HepG2 (cell line): ENCODE results near the gene C1R. TPM values are rescaled to one million over a fixed set of nuclear protein-coding genes. Genes with fewer than 3 reads are reported as not detected.
A peak's percentile ranks its signal among the peaks of the same experiment; 100 is the strongest.

ENCODE experiments used
- ATAC-seq: fragments of 200-7000 bp; cut with Tn5 transposase; 3 replicates; pipeline ENCODE4 v1.9.1; 2020; ENCODE audit warnings: mild to moderate bottlenecking, moderate library complexity
- BruUV-seq: library from RNA; stranded (reverse); fragments of 400-500 nt; replicated peaks from 2 replicates; lab custom pipeline; 2021; lab: Mats Ljungman, UMichigan
- CTCF ChIA-PET: fragments of 300-600 bp; formaldehyde crosslinking; extraction: SDS; loops from one replicate; lab custom pipeline; 2021; ENCODE audit warnings: low total read pairs, inconsistent platforms, low intra/inter-chr PET ratio; lab: Yijun Ruan, JAX
- POLR2A ChIA-PET: fragments of 350-600 bp; sonication (Branson Sonifier 250); formaldehyde crosslinking; loops from one replicate; lab custom pipeline; 2020; ENCODE audit warnings: antibody characterized with exemption, inconsistent platforms; lab: Yijun Ruan, JAX
- DNase-seq: peaks from one replicate; pipeline ENCODE4 v3.0.0-alpha.2; 2015; ENCODE audit warnings: low spot score
- FAIRE-seq: peaks from 3 replicates; lab custom pipeline; 2011; peaks lifted over from hg19 to GRCh38; lab: Jason Lieb, UNC
- H2AFZ ChIP-seq: one replicate; pipeline ENCODE4 v1.6.1; 2011; ENCODE audit warnings: low read length, inconsistent platforms
- H3K27ac ChIP-seq: fragments of 300-600 bp; 3 replicates; pipeline ENCODE4 v1.8.0; 2011; ENCODE audit warnings: mixed run types, mild to moderate bottlenecking, mixed read lengths, low read length, inconsistent platforms; ENCODE audit not compliant: insufficient read depth; ENCODE audit errors: extremely low read length
- H3K27me3 ChIP-seq, 2 experiments: fragments of 200-600 bp in 1 of 2; 2 replicates in 1 of 2; 3 replicates in 1 of 2; pipeline versions ENCODE4 v1.6.0 to v1.8.0; 2011; ENCODE audit warnings: low read length in 2 of 2, mild to moderate bottlenecking in 2 of 2, moderate library complexity in 2 of 2, inconsistent platforms in 1 of 2; ENCODE audit not compliant: insufficient read depth in 2 of 2, control insufficient read depth in 1 of 2
- H3K36me3 ChIP-seq, 2 experiments: fragments of 200-600 bp in 1 of 2; replicated peaks in 1 of 2; 2 replicates in 1 of 2; 3 replicates in 1 of 2; pipeline versions ENCODE4 v1.5.1 to v1.8.0; 2011; ENCODE audit warnings: low read length in 2 of 2, inconsistent platforms in 1 of 2; ENCODE audit not compliant: insufficient read depth in 2 of 2, control insufficient read depth in 1 of 2
- H3K4me1 ChIP-seq: 2 replicates; pipeline ENCODE4 v1.5.1; 2012; ENCODE audit warnings: low read length, inconsistent platforms; ENCODE audit not compliant: insufficient read depth
- H3K4me2 ChIP-seq: 2 replicates; pipeline ENCODE4 v1.6.0; 2011; ENCODE audit warnings: low read depth, low read length, inconsistent platforms
- H3K4me3 ChIP-seq, 3 experiments: fragments of 200-600 bp in 1 of 3; sonication (generic), shearing (Covaris generic) in 1 of 3; replicated peaks in 1 of 3; 2 replicates each; pipeline ENCODE4 v1.5.1; 2011 to 2016; ENCODE audit warnings: low read length in 3 of 3, inconsistent platforms in 2 of 3, low read depth in 2 of 3, mild to moderate bottlenecking in 2 of 3, control low read depth in 1 of 3, mixed read lengths in 1 of 3; ENCODE audit not compliant: insufficient read depth in 1 of 3
- H3K79me2 ChIP-seq: one replicate; pipeline ENCODE4 v1.6.1; 2011; ENCODE audit warnings: low read length, inconsistent platforms; ENCODE audit not compliant: insufficient read depth
- H3K9ac ChIP-seq: 2 replicates; pipeline ENCODE4 v1.6.0; 2011; ENCODE audit warnings: mild to moderate bottlenecking, low read depth, low read length, inconsistent platforms; ENCODE audit not compliant: insufficient read depth
- H3K9me3 ChIP-seq: 2 replicates; pipeline ENCODE4 v1.5.1; 2012; ENCODE audit warnings: mild to moderate bottlenecking, low read length
- H4K20me1 ChIP-seq: 2 replicates; pipeline ENCODE4 v1.6.0; 2011; ENCODE audit warnings: inconsistent platforms, mild to moderate bottlenecking, low read length, moderate library complexity; ENCODE audit not compliant: insufficient read depth
- ASH2L ChIP-seq: fragments of 300-600, 200-600 bp; sonication (generic); IDR thresholded peaks from 2 replicates; pipeline ENCODE4 v1.7.0; 2017; ENCODE audit warnings: low read depth, mild to moderate bottlenecking, moderate library complexity, mixed read lengths, low read length; ENCODE audit not compliant: insufficient read length
- CBFB ChIP-seq: sonication (generic); formaldehyde crosslinking; IDR thresholded peaks from 2 replicates; pipeline ENCODE4 v1.4.0; 2020; ENCODE audit warnings: missing genetic modification reagents
- KDM4B ChIP-seq: sonication (generic); formaldehyde crosslinking; IDR thresholded peaks from 2 replicates; pipeline ENCODE4 v1.4.0; 2020; ENCODE audit warnings: missing genetic modification reagents
- KLF15 ChIP-seq: sonication (generic); formaldehyde crosslinking; IDR thresholded peaks from 2 replicates; pipeline ENCODE4 v1.8.1; 2023; ENCODE audit warnings: borderline replicate concordance, mild to moderate bottlenecking, inconsistent platforms, missing genetic modification reagents, mixed read lengths
- NFKBIZ ChIP-seq: IDR thresholded peaks from 2 replicates; pipeline ENCODE4 v1.6.1; 2018; ENCODE audit warnings: missing genetic modification reagents, missing compliant biosample characterization
- TAF15 ChIP-seq: fragments of 200-400 bp; formaldehyde crosslinking; IDR thresholded peaks from one replicate; pipeline ENCODE4 v1.6.1; 2018; ENCODE audit warnings: mild to moderate bottlenecking, low read depth, low read length; ENCODE audit not compliant: poor library complexity, severe bottlenecking
- ZNF20 ChIP-seq: sonication (generic); formaldehyde crosslinking; IDR thresholded peaks from 2 replicates; pipeline ENCODE4 v1.4.0; 2020; ENCODE audit warnings: mild to moderate bottlenecking, moderate library complexity, missing genetic modification reagents
- ZNF282 ChIP-seq: fragments of 450-650 bp; IDR thresholded peaks from 2 replicates; pipeline ENCODE4 v1.6.1; 2018; ENCODE audit not compliant: partially characterized antibody
- ZNF326 ChIP-seq: sonication (generic); formaldehyde crosslinking; IDR thresholded peaks from 2 replicates; pipeline ENCODE4 v1.4.0; 2020; ENCODE audit warnings: missing genetic modification reagents, borderline replicate concordance
- ZNF629 ChIP-seq: sonication (generic); formaldehyde crosslinking; conservative IDR thresholded peaks from 2 replicates; pipeline ENCODE4 v1.5.0; 2020; ENCODE audit warnings: missing genetic modification reagents
- ZSCAN30 ChIP-seq: sonication (generic); formaldehyde crosslinking; IDR thresholded peaks from 2 replicates; pipeline ENCODE4 v1.5.0; 2020; ENCODE audit warnings: mild to moderate bottlenecking, missing genetic modification reagents
- WGBS: methylation state at CpG from one replicate; pipeline ENCODE4 v1.1.6; 2017; ENCODE audit warnings: low lambda C conversion rate; 5-methylcytosine and 5-hydroxymethylcytosine counted together
- in situ Hi-C: cut with HindIII; loops from 2 replicates; pipeline ENCODE4 v1.10.0; 2017; ENCODE audit warnings: low pct_unique_long_range_greater_than_20kb; ENCODE audit not compliant: extremely low pct_ligation_motif_present
- intact Hi-C: fragments of 100-400 bp; cut with micrococcal nuclease; formaldehyde crosslinking; loops from one replicate; pipeline ENCODE4 v1.10.0; 2022; ENCODE audit not compliant: unreplicated experiment
- polyA plus RNA-seq, 8 experiments: library from polyadenylated mRNA; depleted of rRNA in 3 of 8; stranded (reverse) in 7 of 8; unstranded in 1 of 8; fragments of >200 nt; fragmentation: Illumina TruSeq in 4 of 8; extraction: Trizol in 4 of 8; gene quantifications; 2 replicates each; pipeline versions ENCODE4 v1.2.1 to v1.2.3, GENCODE V29; 2011 to 2016; ENCODE audit warnings: low read depth in 4 of 8, missing spikeins in 1 of 8, mixed read lengths in 1 of 8; ENCODE audit not compliant: insufficient read depth in 1 of 8
- total RNA-seq, 5 experiments: library from RNA; depleted of rRNA; stranded (reverse); fragments of >200 nt; fragmentation: Illumina TruSeq; extraction: Trizol; gene quantifications; 2 replicates each; pipeline ENCODE4 v1.2.3, GENCODE V29; 2016; ENCODE audit warnings: low read depth in 1 of 5
- TF ChIP-seq, protein P1 (sequence below): IDR thresholded peaks from 2 replicates; pipeline ENCODE4 v1.6.1; 2018; ENCODE audit warnings: missing genetic modification reagents, mild to moderate bottlenecking, missing compliant biosample characterization
- TF ChIP-seq, protein P2 (sequence below): sonication (generic); formaldehyde crosslinking; IDR thresholded peaks from 2 replicates; pipeline ENCODE4 v1.4.0; 2020; ENCODE audit warnings: mild to moderate bottlenecking, missing genetic modification reagents

The C1R gene
- total and polyA plus RNA-seq, 2 of the 13 experiments (the other 11 are each of a cell fraction or from before 2014, with no cell fraction given), result 3.5 to 6.5 TPM

DNA sequence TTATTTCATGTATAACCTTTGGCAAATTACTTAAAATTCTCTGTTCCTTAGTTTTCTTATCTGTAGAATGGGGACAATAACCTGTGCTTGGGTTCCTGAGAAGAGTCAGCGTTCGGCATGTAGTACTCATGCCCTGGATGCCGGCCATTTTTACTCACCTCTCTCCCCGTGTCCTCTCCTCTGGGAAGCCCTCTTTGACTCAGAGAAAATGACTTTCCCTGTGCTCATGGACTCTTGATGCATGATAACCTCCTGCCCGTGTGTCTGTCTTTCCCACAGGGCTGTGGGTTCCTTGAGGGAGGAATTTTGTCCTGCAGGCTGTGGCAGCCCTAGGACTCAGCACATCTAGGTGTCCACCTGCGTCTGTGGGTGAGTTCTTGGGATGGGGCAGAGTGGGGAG, 22.6 kb upstream of the C1R start:
- in situ Hi-C loops, result loop anchor here (10.0 kb wide), 2 partner anchors 50 to 170 kb away; partner anchors contain the start of genes C12orf57, C1S and RNU7-1
- Histone ChIP-seq H3K9ac (no peak overlapping the region), H3K79me2 (no peaks in the 10 kb centered on the region), H3K4me3 (no peak overlapping the region), H3K4me2 (no peak overlapping the region), H3K27ac (no peak overlapping the region), H3K27me3 (no peaks in the 10 kb centered on the region)
- ChIA-PET CTCF (no interaction called here), POLR2A (no interaction called here)
- intact Hi-C loops, result loop anchor here (5.0 kb wide), 1 partner anchor 188 kb away; the partner anchor contains the start of gene ATN1
- no peak for FAIRE-seq
- no TSS peak for BruUV-seq
- no peak for ATAC-seq
- no peak for DNase-seq
- no peak for TF ChIP-seq ZNF326 (CRISPR knock-in tag)
- TF ChIP-seq ZNF629, result 0 out of 2 replicates have a peak, but pooled peaks have one; percentile 6
- TF ChIP-seq KLF15 (CRISPR knock-in tag), result no peak
- TF ChIP-seq, all 625 proteins: peak for 1
- Histone ChIP-seq H4K20me1 (no peaks in the 10 kb centered on the region), H3K36me3 (peaks cover 3 to 5% of the 10 kb centered on the region in 2 experiments; a peak in 4 of 5 replicates), H2AFZ (no peak overlapping the region), H3K4me1 (peaks cover 20% of the 10 kb centered on the region), H3K9me3 (no peaks in the 10 kb centered on the region)
- WGBS, result 94% methylated on average over 6 of the region's 6 CpGs

- intact Hi-C loops, result loop anchor here (5.0 kb wide), 1 partner anchor 187 kb away; the partner anchor contains the start of gene ATN1
Measured at GRCh38 chr12:7114008-7114407, 21.8 kb upstream of the C1R start.

More at GRCh38 chr12:7114008-7114407, 21.8 kb upstream of the C1R start:
- peaks cover 27% of the 10 kb centered on the region for H3K4me1 ChIP-seq
- FAIRE-seq, result no peak
- no TSS peak for BruUV-seq
- WGBS, result 96% methylated on average over 11 of the region's 11 CpGs
- no peak overlapping the region for H3K27ac ChIP-seq
- H3K4me3 ChIP-seq, result no peak overlapping the region
- ChIA-PET POLR2A (interaction anchor here (1.2 kb wide), 1 partner anchor 187 kb away, joined by 3 read pairs; no protein-coding TSS in a partner anchor), CTCF (interaction anchor here (0.6 to 1.9 kb wide), 5 partner anchors 21 to 170 kb away, joined by 3 to 12 read pairs (median 4); partner anchors contain the start of genes C12orf57, C1S and RNU7-1)
- in situ Hi-C loops, result loop anchor here (10.0 kb wide), 2 partner anchors 49 to 169 kb away; partner anchors contain the start of genes C12orf57, C1S and RNU7-1
- H3K4me2 ChIP-seq, result no peak overlapping the region
- H2AFZ ChIP-seq, result no peak overlapping the region
- no peak for ATAC-seq
- no peaks in the 10 kb centered on the region for H3K27me3 ChIP-seq
- H3K9ac ChIP-seq, result no peak overlapping the region
- H3K36me3 ChIP-seq, result peaks cover 3 to 5% of the 10 kb centered on the region in 2 experiments; a peak in 4 of 5 replicates
- no peaks in the 10 kb centered on the region for H4K20me1 ChIP-seq
- H3K79me2 ChIP-seq, result no peaks in the 10 kb centered on the region
- TF ChIP-seq CBFB, result no peak
- TF ChIP-seq TAF15, result no peak
- TF ChIP-seq KDM4B (CRISPR knock-in tag), result no peak
- no peak for TF ChIP-seq ZSCAN30 (CRISPR knock-in tag)
- no peak for TF ChIP-seq NFKBIZ (CRISPR knock-in tag)
- TF ChIP-seq, protein P1, sequence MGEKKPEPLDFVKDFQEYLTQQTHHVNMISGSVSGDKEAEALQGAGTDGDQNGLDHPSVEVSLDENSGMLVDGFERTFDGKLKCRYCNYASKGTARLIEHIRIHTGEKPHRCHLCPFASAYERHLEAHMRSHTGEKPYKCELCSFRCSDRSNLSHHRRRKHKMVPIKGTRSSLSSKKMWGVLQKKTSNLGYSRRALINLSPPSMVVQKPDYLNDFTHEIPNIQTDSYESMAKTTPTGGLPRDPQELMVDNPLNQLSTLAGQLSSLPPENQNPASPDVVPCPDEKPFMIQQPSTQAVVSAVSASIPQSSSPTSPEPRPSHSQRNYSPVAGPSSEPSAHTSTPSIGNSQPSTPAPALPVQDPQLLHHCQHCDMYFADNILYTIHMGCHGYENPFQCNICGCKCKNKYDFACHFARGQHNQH, result no peak
- TF ChIP-seq, protein P2, sequence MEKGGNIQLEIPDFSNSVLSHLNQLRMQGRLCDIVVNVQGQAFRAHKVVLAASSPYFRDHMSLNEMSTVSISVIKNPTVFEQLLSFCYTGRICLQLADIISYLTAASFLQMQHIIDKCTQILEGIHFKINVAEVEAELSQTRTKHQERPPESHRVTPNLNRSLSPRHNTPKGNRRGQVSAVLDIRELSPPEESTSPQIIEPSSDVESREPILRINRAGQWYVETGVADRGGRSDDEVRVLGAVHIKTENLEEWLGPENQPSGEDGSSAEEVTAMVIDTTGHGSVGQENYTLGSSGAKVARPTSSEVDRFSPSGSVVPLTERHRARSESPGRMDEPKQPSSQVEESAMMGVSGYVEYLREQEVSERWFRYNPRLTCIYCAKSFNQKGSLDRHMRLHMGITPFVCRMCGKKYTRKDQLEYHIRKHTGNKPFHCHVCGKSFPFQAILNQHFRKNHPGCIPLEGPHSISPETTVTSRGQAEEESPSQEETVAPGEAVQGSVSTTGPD (CRISPR knock-in tag), result no peak
- TF ChIP-seq ZNF20 (CRISPR knock-in tag), result no peak
- TF ChIP-seq ASH2L, result no peak
- TF ChIP-seq ZNF282, result no peak
- H3K9me3 ChIP-seq, result no peaks in the 10 kb centered on the region
- no peak for DNase-seq
